Measurements from ENCODE around the gene ZNF41.
A peak's percentile ranks its signal among the peaks of the same experiment; 100 is the strongest.
"Not testable (repeated sequence)": the region's sequence is repeated elsewhere in the genome, so short reads cannot be mapped to it uniquely, and the experiment has no call there.

Gene ZNF41

GRCh38 chrX:47482512-47483305 lies at the start of gene ZNF41:
ZNF41 (minus strand) TSS chrX:47483222; CDS start chrX:47467481, 15,741 bp downstream.
- peak; percentile 42 to 59 for DNase-seq

- no peak for DNase-seq
Measured at GRCh38 chrX:47530049-47530448, 47.0 kb upstream of the ZNF41 start.

GRCh38 chrX:47529548-47529947 lies 46.5 kb upstream of the ZNF41 start:
- no peak for DNase-seq

GRCh38 chrX:47523713-47524166 lies 40.7 kb upstream of the ZNF41 start:
- no peak for DNase-seq

GRCh38 chrX:47523297-47523696 lies 40.3 kb upstream of the ZNF41 start:
- DNase-seq, result peak; percentile 48 to 51

GRCh38 chrX:47518144-47518543 lies 35.1 kb upstream of the ZNF41 start:
- DNase-seq, result no peak

- no peak for DNase-seq
Measured at GRCh38 chrX:47515941-47516665, 33.1 kb upstream of the ZNF41 start.

- DNase-seq, result no peak
Measured at GRCh38 chrX:47514533-47515235, 31.7 kb upstream of the ZNF41 start.

GRCh38 chrX:47513034-47513965 lies 30.3 kb upstream of the ZNF41 start:
- not testable (repeated sequence) for DNase-seq

- not testable (repeated sequence) for DNase-seq
Measured at GRCh38 chrX:47512383-47512782, 29.4 kb upstream of the ZNF41 start.

- no peak for DNase-seq
Measured at GRCh38 chrX:47507153-47507867, 24.3 kb upstream of the ZNF41 start.

- DNase-seq, result no peak
Measured at GRCh38 chrX:47503151-47503550, 20.1 kb upstream of the ZNF41 start.

- no peak for DNase-seq
Measured at GRCh38 chrX:47502316-47503125, 19.5 kb upstream of the ZNF41 start.

- no peak for DNase-seq
Measured at GRCh38 chrX:47501226-47502074, 18.4 kb upstream of the ZNF41 start.

- no peak for DNase-seq
Measured at GRCh38 chrX:47500554-47500953, 17.5 kb upstream of the ZNF41 start.

- no peak for DNase-seq
Measured at GRCh38 chrX:47499293-47499692, 16.3 kb upstream of the ZNF41 start.

GRCh38 chrX:47498411-47498810 lies 15.4 kb upstream of the ZNF41 start:
- no peak for DNase-seq

GRCh38 chrX:47497271-47497888 lies 14.4 kb upstream of the ZNF41 start:
- no peak for DNase-seq

GRCh38 chrX:47492133-47492532 lies 9.1 kb upstream of the ZNF41 start:
- not testable (repeated sequence) for DNase-seq
